ENCODE results near the gene COMMD7. TPM values are rescaled to one million over a fixed set of nuclear protein-coding genes. Genes with fewer than 3 reads are reported as not detected.
A peak's percentile ranks its signal among the peaks of the same experiment; 100 is the strongest.

Gene COMMD7
- total and polyA plus RNA-seq, 9 of the 15 experiments (the other 6 are each of a cell fraction or from before 2014, with no cell fraction given), result 11.9 to 69.1 (median 34.7) TPM

GRCh38 chr20:32752458-32753250 lies 9.4 kb upstream of the COMMD7 start (continued):
- TF ChIP-seq ZNF431 (CRISPR knock-in tag; IDR thresholded peaks at IDR 0.05) (no peak), ZNF253 (CRISPR knock-in tag; conservative IDR thresholded peaks at IDR 0.05) (no peak), SLC30A9 (CRISPR knock-in tag; IDR thresholded peaks at IDR 0.05) (no peak), CBFB (CRISPR knock-in tag; IDR thresholded peaks at IDR 0.05) (no peak), ZNF407 (IDR thresholded peaks at IDR 0.05; ENCODE audit: low read depth) (no peak), TEAD4 (IDR thresholded peaks at IDR 0.05; ENCODE audit: low read length) (peak; percentile 98), TEAD4 (CRISPR knock-in tag; IDR thresholded peaks at IDR 0.05; ENCODE audit: borderline replicate concordance) (no peak), ZNF766 (CRISPR knock-in tag; conservative IDR thresholded peaks at IDR 0.05) (peak; percentile 89; the same call in 1 of the 2 replicates), HNRNPUL1 (IDR thresholded peaks at IDR 0.05; ENCODE audit: low read length) (no peak), ZNF511 (CRISPR knock-in tag; IDR thresholded peaks at IDR 0.05) (no peak), MLX (CRISPR knock-in tag; conservative IDR thresholded peaks at IDR 0.05) (no peak), HDAC2 (IDR thresholded peaks at IDR 0.05) (peak; percentile 99), FIP1L1 (IDR thresholded peaks at IDR 0.05; ENCODE audit: low read depth, low read length, poor library complexity, severe bottlenecking) (no peak), HMGXB4 (CRISPR knock-in tag; IDR thresholded peaks at IDR 0.05) (no peak)
